Measurements from ENCODE around the gene ST8SIA4. TPM values are rescaled to one million over a fixed set of nuclear protein-coding genes. Genes with fewer than 3 reads are reported as not detected.

Gene ST8SIA4
- total RNA-seq, 4 donors from 2014 or later = 1.1 to 27.2 (median 3.0) TPM

GRCh38 chr5:100826133-100826532, 76.9 kb downstream of the ST8SIA4 start:
- Histone ChIP-seq H3K27me3 (no peaks in the 10 kb centered on the region), H3K4me3 (no peak overlapping the region), H3K27ac (no peak overlapping the region), H3K36me3 (no peaks in the 10 kb centered on the region), H3K9me3 (no peaks in the 10 kb centered on the region), H3K4me1 (no peaks in the 10 kb centered on the region)
- DNase-seq = no peak
- no peak for TF ChIP-seq POLR2A (IDR thresholded peaks at IDR 0.05)
- no peak for TF ChIP-seq CTCF (IDR thresholded peaks at IDR 0.05)

- H3K36me3 ChIP-seq = no peaks in the 10 kb centered on the region
- no peaks in the 10 kb centered on the region for H3K27me3 ChIP-seq
- H3K27ac ChIP-seq = no peak overlapping the region
- H3K9me3 ChIP-seq = no peaks in the 10 kb centered on the region
- TF ChIP-seq CTCF (IDR thresholded peaks at IDR 0.05) (no peak), POLR2A (IDR thresholded peaks at IDR 0.05) (no peak)
- DNase-seq = no peak
- no peaks in the 10 kb centered on the region for H3K4me1 ChIP-seq
- no peak overlapping the region for H3K4me3 ChIP-seq
Observed at GRCh38 chr5:100824635-100825034, 78.4 kb downstream of the ST8SIA4 start.

- DNase-seq = no peak
- no peak for TF ChIP-seq CTCF (IDR thresholded peaks at IDR 0.05)
- no peaks in the 10 kb centered on the region for H3K27me3 ChIP-seq
- no peaks in the 10 kb centered on the region for H3K36me3 ChIP-seq
- no peak overlapping the region for H3K4me3 ChIP-seq
- no peaks in the 10 kb centered on the region for H3K9me3 ChIP-seq
- no peaks in the 10 kb centered on the region for H3K4me1 ChIP-seq
- H3K27ac ChIP-seq = no peak overlapping the region
Observed at GRCh38 chr5:100823812-100824211, 79.3 kb downstream of the ST8SIA4 start.

GRCh38 chr5:100821751-100822150, 81.3 kb downstream of the ST8SIA4 start:
- no peak for TF ChIP-seq CTCF (IDR thresholded peaks at IDR 0.05)
- TF ChIP-seq POLR2A (IDR thresholded peaks at IDR 0.05) = no peak
- H3K36me3 ChIP-seq = no peaks in the 10 kb centered on the region
- H3K9me3 ChIP-seq = no peaks in the 10 kb centered on the region
- no peak overlapping the region for H3K4me3 ChIP-seq
- DNase-seq = no peak
- H3K27ac ChIP-seq = no peak overlapping the region
- H3K4me1 ChIP-seq = no peaks in the 10 kb centered on the region
- no peaks in the 10 kb centered on the region for H3K27me3 ChIP-seq

- Histone ChIP-seq H3K27me3 (no peaks in the 10 kb centered on the region), H3K4me3 (no peak overlapping the region), H3K9me3 (no peaks in the 10 kb centered on the region), H3K27ac (no peak overlapping the region), H3K36me3 (no peaks in the 10 kb centered on the region), H3K4me1 (no peaks in the 10 kb centered on the region)
- no peak for DNase-seq
- no peak for TF ChIP-seq CTCF (IDR thresholded peaks at IDR 0.05)
- no peak for TF ChIP-seq POLR2A (IDR thresholded peaks at IDR 0.05)
Observed at GRCh38 chr5:100818340-100818739, 84.7 kb downstream of the ST8SIA4 start.

- no peaks in the 10 kb centered on the region for H3K36me3 ChIP-seq
- no peaks in the 10 kb centered on the region for H3K9me3 ChIP-seq
- TF ChIP-seq POLR2A (IDR thresholded peaks at IDR 0.05) (no peak), CTCF (IDR thresholded peaks at IDR 0.05) (no peak)
- H3K4me1 ChIP-seq = no peaks in the 10 kb centered on the region
- no peak for DNase-seq
- no peak overlapping the region for H3K4me3 ChIP-seq
- no peak overlapping the region for H3K27ac ChIP-seq
- no peaks in the 10 kb centered on the region for H3K27me3 ChIP-seq
Observed at GRCh38 chr5:100803397-100803796, 99.7 kb downstream of the ST8SIA4 start.
